K562 (cell line): ENCODE measurements around the gene MACROD2. TPM values are rescaled to one million over a fixed set of nuclear protein-coding genes. Genes with fewer than 3 reads are reported as not detected.

ENCODE experiments used
- KLF6 ChIP-seq: fragments of 250-450 bp; sonication (Bioruptor Pico); IDR thresholded peaks from 2 replicates; pipeline ENCODE4 v1.4.0; 2020; ENCODE audit warnings: mild to moderate bottlenecking, moderate library complexity, borderline replicate concordance
- PHB2 ChIP-seq: fragments of 450-650 bp; IDR thresholded peaks from 2 replicates; pipeline ENCODE4 v1.6.1; 2017; ENCODE audit warnings: low read depth
- PTTG1 ChIP-seq: fragments of 450-650 bp; IDR thresholded peaks from 2 replicates; pipeline ENCODE4 v1.6.1; 2016; ENCODE audit warnings: low read depth, mild to moderate bottlenecking, missing genetic modification characterization, missing compliant biosample characterization
- ZKSCAN1 ChIP-seq: fragments of 150-350 bp; IDR thresholded peaks from 2 replicates; pipeline ENCODE4 v1.6.1; 2016; ENCODE audit warnings: low read depth, low read length
- ZNF347 ChIP-seq: fragments of 450-650 bp; formaldehyde crosslinking; IDR thresholded peaks from 2 replicates; pipeline ENCODE4 v1.4.0; 2020; ENCODE audit warnings: low read depth, mild to moderate bottlenecking, moderate library complexity
- polyA plus RNA-seq, 8 experiments: library from polyadenylated mRNA; depleted of rRNA in 4 of 8; stranded (reverse) in 5 of 8; unstranded in 3 of 8; fragments of >200 nt; fragmentation: Nextera tagmentation in 2 of 8; fragmentation: Illumina TruSeq in 1 of 8; extraction: Ambion mirVana in 2 of 8; extraction: Trizol in 1 of 8; gene quantifications; 2 replicates each; pipeline versions ENCODE4 v1.2.1 to v1.2.3, GENCODE V29; 2011 to 2014; ENCODE audit warnings: inconsistent platforms in 1 of 8, missing spikeins in 1 of 8
- total RNA-seq, 7 experiments: library from RNA; depleted of rRNA in 6 of 7; stranded (reverse); fragments of >200 nt in 6 of 7; fragmentation: Illumina TruSeq in 2 of 7; extraction: Trizol in 2 of 7; gene quantifications; 2 replicates each; pipeline versions ENCODE4 v1.2.1 to v1.2.3, GENCODE V29; 2011 to 2021; ENCODE audit warnings: low replicate concordance in 1 of 7
- TF ChIP-seq, protein P1 (sequence below): fragments of 450-650 bp; IDR thresholded peaks from 2 replicates; pipeline ENCODE4 v1.6.1; 2016; ENCODE audit warnings: mild to moderate bottlenecking, moderate library complexity
- TF ChIP-seq, protein P2 (sequence below): fragments of 250-450 bp; sonication (Bioruptor Pico); IDR thresholded peaks from 2 replicates; pipeline ENCODE4 v1.5.0; 2020; ENCODE audit warnings: mild to moderate bottlenecking, borderline replicate concordance
- TF ChIP-seq, protein P3 (sequence below): fragments of 200-800 bp; sonication (Bioruptor generic); IDR thresholded peaks from 2 replicates; pipeline ENCODE4 v1.6.1; 2016; ENCODE audit warnings: missing genetic modification characterization, missing compliant biosample characterization

Gene MACROD2
- total and polyA plus RNA-seq, 9 of the 15 experiments (the other 6 are each of a cell fraction or from before 2014, with no cell fraction given), result not detected

DNA sequence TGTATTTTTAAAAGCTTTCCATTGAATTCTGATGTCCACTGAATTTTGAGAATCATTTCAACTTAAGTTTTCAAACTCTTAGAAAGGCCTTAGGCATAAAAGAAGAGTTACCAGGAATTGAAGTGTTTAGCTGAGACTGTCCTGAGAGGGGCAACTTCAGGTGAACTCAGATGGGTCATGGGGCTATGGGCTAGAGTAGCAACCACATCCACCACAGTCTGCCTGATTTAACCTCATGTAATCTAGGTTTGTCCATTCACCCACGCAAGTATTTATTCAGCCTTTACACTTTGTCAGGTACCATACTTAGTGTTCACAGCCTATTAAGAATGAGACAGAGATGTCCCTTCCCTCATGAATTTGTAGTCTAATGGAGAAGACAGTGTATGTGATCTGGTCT, 2076.9 kb downstream of the MACROD2 start (continued):
- TF ChIP-seq, protein P1, sequence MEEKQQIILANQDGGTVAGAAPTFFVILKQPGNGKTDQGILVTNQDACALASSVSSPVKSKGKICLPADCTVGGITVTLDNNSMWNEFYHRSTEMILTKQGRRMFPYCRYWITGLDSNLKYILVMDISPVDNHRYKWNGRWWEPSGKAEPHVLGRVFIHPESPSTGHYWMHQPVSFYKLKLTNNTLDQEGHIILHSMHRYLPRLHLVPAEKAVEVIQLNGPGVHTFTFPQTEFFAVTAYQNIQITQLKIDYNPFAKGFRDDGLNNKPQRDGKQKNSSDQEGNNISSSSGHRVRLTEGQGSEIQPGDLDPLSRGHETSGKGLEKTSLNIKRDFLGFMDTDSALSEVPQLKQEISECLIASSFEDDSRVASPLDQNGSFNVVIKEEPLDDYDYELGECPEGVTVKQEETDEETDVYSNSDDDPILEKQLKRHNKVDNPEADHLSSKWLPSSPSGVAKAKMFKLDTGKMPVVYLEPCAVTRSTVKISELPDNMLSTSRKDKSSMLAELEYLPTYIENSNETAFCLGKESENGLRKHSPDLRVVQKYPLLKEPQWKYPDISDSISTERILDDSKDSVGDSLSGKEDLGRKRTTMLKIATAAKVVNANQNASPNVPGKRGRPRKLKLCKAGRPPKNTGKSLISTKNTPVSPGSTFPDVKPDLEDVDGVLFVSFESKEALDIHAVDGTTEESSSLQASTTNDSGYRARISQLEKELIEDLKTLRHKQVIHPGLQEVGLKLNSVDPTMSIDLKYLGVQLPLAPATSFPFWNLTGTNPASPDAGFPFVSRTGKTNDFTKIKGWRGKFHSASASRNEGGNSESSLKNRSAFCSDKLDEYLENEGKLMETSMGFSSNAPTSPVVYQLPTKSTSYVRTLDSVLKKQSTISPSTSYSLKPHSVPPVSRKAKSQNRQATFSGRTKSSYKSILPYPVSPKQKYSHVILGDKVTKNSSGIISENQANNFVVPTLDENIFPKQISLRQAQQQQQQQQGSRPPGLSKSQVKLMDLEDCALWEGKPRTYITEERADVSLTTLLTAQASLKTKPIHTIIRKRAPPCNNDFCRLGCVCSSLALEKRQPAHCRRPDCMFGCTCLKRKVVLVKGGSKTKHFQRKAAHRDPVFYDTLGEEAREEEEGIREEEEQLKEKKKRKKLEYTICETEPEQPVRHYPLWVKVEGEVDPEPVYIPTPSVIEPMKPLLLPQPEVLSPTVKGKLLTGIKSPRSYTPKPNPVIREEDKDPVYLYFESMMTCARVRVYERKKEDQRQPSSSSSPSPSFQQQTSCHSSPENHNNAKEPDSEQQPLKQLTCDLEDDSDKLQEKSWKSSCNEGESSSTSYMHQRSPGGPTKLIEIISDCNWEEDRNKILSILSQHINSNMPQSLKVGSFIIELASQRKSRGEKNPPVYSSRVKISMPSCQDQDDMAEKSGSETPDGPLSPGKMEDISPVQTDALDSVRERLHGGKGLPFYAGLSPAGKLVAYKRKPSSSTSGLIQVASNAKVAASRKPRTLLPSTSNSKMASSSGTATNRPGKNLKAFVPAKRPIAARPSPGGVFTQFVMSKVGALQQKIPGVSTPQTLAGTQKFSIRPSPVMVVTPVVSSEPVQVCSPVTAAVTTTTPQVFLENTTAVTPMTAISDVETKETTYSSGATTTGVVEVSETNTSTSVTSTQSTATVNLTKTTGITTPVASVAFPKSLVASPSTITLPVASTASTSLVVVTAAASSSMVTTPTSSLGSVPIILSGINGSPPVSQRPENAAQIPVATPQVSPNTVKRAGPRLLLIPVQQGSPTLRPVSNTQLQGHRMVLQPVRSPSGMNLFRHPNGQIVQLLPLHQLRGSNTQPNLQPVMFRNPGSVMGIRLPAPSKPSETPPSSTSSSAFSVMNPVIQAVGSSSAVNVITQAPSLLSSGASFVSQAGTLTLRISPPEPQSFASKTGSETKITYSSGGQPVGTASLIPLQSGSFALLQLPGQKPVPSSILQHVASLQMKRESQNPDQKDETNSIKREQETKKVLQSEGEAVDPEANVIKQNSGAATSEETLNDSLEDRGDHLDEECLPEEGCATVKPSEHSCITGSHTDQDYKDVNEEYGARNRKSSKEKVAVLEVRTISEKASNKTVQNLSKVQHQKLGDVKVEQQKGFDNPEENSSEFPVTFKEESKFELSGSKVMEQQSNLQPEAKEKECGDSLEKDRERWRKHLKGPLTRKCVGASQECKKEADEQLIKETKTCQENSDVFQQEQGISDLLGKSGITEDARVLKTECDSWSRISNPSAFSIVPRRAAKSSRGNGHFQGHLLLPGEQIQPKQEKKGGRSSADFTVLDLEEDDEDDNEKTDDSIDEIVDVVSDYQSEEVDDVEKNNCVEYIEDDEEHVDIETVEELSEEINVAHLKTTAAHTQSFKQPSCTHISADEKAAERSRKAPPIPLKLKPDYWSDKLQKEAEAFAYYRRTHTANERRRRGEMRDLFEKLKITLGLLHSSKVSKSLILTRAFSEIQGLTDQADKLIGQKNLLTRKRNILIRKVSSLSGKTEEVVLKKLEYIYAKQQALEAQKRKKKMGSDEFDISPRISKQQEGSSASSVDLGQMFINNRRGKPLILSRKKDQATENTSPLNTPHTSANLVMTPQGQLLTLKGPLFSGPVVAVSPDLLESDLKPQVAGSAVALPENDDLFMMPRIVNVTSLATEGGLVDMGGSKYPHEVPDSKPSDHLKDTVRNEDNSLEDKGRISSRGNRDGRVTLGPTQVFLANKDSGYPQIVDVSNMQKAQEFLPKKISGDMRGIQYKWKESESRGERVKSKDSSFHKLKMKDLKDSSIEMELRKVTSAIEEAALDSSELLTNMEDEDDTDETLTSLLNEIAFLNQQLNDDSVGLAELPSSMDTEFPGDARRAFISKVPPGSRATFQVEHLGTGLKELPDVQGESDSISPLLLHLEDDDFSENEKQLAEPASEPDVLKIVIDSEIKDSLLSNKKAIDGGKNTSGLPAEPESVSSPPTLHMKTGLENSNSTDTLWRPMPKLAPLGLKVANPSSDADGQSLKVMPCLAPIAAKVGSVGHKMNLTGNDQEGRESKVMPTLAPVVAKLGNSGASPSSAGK, result no peak
- TF ChIP-seq ZNF347 (CRISPR knock-in tag) (no peak), KLF6 (no peak), PTTG1 (tag) (no peak), ZKSCAN1 (no peak), PHB2 (no peak)
- TF ChIP-seq, protein P2, sequence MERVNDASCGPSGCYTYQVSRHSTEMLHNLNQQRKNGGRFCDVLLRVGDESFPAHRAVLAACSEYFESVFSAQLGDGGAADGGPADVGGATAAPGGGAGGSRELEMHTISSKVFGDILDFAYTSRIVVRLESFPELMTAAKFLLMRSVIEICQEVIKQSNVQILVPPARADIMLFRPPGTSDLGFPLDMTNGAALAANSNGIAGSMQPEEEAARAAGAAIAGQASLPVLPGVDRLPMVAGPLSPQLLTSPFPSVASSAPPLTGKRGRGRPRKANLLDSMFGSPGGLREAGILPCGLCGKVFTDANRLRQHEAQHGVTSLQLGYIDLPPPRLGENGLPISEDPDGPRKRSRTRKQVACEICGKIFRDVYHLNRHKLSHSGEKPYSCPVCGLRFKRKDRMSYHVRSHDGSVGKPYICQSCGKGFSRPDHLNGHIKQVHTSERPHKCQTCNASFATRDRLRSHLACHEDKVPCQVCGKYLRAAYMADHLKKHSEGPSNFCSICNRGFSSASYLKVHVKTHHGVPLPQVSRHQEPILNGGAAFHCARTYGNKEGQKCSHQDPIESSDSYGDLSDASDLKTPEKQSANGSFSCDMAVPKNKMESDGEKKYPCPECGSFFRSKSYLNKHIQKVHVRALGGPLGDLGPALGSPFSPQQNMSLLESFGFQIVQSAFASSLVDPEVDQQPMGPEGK (CRISPR knock-in tag), result no peak
- TF ChIP-seq, protein P3, sequence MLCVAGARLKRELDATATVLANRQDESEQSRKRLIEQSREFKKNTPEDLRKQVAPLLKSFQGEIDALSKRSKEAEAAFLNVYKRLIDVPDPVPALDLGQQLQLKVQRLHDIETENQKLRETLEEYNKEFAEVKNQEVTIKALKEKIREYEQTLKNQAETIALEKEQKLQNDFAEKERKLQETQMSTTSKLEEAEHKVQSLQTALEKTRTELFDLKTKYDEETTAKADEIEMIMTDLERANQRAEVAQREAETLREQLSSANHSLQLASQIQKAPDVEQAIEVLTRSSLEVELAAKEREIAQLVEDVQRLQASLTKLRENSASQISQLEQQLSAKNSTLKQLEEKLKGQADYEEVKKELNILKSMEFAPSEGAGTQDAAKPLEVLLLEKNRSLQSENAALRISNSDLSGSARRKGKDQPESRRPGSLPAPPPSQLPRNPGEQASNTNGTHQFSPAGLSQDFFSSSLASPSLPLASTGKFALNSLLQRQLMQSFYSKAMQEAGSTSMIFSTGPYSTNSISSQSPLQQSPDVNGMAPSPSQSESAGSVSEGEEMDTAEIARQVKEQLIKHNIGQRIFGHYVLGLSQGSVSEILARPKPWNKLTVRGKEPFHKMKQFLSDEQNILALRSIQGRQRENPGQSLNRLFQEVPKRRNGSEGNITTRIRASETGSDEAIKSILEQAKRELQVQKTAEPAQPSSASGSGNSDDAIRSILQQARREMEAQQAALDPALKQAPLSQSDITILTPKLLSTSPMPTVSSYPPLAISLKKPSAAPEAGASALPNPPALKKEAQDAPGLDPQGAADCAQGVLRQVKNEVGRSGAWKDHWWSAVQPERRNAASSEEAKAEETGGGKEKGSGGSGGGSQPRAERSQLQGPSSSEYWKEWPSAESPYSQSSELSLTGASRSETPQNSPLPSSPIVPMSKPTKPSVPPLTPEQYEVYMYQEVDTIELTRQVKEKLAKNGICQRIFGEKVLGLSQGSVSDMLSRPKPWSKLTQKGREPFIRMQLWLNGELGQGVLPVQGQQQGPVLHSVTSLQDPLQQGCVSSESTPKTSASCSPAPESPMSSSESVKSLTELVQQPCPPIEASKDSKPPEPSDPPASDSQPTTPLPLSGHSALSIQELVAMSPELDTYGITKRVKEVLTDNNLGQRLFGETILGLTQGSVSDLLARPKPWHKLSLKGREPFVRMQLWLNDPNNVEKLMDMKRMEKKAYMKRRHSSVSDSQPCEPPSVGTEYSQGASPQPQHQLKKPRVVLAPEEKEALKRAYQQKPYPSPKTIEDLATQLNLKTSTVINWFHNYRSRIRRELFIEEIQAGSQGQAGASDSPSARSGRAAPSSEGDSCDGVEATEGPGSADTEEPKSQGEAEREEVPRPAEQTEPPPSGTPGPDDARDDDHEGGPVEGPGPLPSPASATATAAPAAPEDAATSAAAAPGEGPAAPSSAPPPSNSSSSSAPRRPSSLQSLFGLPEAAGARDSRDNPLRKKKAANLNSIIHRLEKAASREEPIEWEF (CRISPR knock-in tag), result no peak
